NAMALWA (cell line): Measurements from ENCODE around the gene PBX3.
A peak's percentile ranks its signal among the peaks of the same experiment; 100 is the strongest.

Source experiments
- DNase-seq: peaks from one replicate; pipeline ENCODE4 v3.0.0-alpha.2; 2015; ENCODE audit warnings: low spot score

PBX3 gene

GRCh38 chr9:125823874-125824406 lies 76.8 kb downstream of the PBX3 start:
- DNase-seq = peak; percentile 62

DNA sequence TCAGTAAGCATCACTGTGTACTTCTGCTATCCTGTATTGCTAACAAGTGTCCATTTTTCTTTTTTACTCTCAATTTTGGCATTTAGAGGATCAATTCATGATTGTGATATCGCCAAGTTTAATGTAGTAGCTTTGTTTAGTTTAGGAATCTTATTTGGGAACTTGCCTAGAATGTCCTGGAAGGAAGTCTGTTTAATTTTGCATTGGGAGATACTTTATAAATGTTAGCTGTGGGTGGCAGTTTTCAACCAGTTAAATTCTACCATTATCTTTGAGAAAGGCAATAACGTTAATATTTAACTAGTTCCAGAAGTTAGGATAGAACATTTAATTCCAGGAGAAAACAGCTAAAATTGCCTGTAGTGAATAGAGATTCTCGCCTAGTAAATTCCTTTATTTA lies 78.6 kb downstream of the PBX3 start:
- DNase-seq = no peak

- DNase-seq = no peak
Observed at GRCh38 chr9:125826850-125827249, 79.7 kb downstream of the PBX3 start.

GRCh38 chr9:125829743-125830142 lies 82.6 kb downstream of the PBX3 start:
- DNase-seq = peak; percentile 71

DNA sequence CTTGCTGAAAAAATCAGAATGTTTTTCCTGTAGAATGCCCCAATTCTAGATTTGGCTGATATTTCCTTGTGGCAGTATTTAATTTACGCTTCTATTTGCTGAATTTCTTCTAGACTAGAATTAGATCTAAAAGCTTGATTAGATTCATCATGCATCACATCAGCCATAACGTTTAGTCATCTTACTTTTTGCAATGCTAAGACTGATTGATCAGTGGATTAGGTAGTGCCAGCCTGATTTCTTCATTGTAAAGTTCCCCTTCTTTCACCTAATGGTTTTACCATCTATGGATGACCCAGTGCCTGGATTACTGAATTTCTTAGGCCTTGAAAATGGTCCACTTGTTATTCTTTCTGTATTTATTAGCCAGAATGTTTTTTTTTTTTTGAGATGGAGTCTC lies 83.9 kb downstream of the PBX3 start:
- no peak for DNase-seq

DNA sequence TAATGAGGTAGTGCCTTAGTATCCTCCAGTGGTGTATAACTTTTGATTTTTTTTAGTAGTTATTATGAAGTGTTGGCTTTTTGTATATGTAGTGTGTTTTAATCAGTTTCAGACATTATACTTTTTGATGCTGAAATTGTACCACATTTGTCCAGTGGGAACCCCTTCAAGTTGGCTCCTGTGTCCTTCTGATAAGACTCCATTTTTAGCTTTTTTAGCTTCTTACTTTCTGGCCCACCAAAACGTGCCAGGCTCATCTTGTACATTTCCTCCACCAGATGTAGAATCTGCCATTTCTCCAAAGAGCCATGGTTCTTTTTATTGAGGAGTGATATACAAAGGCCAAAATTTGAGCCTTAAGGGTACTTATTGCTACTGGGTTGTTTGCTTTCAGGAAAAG lies 84.4 kb downstream of the PBX3 start:
- no peak for DNase-seq

DNA sequence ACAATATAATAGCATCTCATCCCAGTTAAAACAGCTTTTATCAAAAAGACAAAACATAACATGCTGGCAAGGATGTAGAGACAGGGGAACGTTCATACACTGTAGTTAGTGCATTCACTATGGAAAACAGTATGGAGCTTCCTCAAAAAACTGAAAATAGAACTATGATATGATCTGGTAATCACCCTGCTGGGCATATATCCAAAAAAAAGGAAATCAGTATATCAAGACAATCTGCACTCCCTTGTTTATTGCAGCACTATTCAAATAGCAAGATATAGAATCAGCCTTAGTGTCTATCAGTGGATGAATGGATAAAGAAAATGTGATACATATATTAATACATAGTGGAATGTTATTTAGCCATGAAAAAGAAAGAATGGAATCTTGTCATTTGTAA lies 88.5 kb downstream of the PBX3 start:
- no peak for DNase-seq

DNA sequence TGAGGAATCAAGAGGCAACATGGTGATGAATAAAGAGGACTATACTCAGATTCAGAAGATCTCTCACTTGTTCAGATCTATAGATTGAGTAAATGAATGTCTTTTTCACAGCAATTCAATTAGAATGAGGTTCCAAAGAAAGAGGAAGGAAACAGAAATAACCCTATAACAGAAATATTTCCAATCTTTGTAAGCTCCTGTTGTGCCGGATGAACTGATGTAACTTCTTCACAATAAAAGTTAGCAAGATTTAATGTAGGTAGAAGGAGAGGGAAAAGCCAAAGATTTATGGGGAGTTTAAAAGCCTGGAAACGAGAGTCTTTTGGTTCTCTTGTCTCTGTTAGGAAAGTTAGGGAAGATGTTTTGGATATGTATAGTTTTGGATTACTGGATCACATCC lies 92.1 kb downstream of the PBX3 start:
- DNase-seq = no peak

DNA sequence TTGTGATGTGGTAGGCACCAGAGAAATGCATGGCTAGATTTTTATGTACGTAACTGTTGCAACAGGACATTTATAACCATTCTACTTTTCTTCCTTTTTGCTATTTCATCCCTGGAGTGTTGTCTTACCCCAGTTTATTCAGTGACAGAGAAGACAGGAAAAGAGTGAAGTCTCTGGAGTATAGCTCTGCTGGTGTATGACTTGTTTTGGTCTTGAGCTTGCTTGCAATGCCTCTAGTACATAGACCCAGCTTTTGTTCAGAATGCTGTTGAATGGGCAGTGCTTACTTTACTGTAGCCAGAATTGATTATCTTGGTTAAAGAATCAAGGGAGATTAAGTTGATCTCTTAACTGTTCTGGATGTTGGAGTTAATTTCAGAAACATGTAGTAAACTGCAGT lies 94.3 kb downstream of the PBX3 start:
- no peak for DNase-seq

DNA sequence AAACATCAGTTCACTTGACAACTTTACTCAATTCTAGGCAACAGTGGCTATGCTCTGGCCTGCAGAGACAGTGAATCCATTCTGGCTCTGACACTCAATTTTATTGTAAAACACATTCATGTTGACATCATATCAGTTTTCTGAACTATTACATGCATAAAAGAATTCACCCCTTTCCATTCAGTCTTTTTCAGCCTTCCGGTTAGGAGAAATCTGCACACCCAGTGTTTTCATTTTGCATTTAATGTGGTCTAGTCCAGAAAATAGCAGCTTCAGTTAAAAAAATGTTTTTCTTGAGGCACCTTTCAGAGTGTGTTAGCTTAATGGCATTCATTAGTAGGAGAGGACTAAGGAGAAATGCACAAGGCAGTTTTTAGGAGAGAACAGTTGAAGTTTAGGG lies 95.1 kb downstream of the PBX3 start:
- DNase-seq = no peak

GRCh38 chr9:125843646-125844045 lies 96.5 kb downstream of the PBX3 start:
- DNase-seq = no peak

DNA sequence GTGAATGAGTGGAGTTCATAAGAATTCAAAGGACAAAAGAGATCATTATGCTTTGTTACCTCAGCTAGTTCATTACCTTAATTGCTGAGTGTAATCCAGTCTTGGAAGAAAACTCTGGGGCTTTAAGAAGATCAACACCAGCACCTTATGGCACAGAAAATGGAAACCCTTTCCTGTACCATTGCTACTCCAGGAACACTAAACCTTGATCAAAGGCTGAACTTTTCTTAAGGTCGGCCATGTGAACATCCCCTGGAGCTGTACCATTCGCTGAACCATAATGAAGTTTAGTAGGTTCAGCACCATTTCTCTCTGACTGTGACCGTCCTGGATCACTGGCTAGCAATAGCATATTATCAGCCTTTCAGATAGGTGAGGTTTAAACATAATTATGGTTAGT lies 97.4 kb downstream of the PBX3 start:
- DNase-seq = no peak

- DNase-seq = no peak
Observed at GRCh38 chr9:125845271-125845808, 98.2 kb downstream of the PBX3 start.

DNA sequence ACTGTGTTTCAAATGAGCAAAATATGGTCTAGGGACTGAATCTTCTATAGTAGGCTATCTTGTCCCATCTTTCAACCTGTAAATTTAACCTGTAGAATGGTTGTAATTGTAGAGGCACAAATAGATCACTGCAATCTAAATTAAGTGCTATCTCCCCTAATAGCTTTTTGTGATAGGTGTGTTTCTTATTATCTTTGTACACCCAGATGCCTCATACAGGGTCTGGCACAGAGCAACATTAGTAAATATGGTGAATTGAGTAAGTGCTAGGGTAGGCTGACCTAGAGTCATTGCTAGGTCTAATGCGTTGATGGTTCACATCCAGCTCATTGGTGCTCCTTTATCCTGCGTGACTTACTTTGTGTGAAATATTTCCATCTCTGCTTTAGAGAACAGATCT lies 100.6 kb downstream of the PBX3 start:
- no peak for DNase-seq

DNA sequence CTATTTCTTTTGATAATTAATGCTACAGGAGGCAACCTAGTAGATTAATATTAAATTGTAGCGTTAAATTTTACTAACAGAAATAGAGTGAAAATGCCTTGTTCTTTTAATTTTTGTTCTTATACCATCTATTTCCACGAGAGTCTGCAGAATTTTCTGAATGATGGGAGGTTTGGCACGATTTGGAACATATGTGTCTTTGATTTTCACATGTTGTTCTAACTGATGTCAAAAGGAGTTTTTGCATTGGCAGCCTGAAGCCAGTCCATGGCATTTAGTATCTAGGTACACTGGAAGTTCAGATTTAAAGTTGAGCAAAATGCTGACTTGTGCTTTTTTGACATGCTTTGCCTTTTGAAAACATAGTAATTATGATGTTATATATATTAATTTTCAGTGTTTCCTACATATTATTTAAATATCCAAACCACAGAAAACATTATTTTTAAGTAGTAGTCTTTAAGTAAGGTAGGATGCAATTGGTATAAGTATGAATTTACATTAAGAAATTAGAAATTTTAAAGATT lies 103.0 kb downstream of the PBX3 start:
- DNase-seq = no peak

DNA sequence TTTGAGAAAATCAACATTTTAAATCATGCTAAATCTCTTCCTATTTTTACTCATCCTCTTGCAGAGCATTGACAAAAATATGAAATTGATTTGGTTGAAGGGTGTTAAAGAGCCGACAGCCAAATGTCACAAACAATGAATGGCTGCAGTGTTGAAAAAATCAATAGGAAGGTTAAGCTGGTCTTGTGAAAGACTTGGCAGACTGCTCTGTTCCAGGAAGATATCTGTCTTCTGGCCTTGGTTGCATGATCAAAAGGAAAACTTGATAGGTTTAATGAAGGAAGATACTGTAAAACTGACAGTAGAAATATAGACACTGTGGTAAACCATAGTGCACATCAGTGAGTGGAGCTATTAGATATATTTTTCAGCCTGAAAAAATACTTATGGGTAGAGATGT lies 103.6 kb downstream of the PBX3 start:
- no peak for DNase-seq

DNA sequence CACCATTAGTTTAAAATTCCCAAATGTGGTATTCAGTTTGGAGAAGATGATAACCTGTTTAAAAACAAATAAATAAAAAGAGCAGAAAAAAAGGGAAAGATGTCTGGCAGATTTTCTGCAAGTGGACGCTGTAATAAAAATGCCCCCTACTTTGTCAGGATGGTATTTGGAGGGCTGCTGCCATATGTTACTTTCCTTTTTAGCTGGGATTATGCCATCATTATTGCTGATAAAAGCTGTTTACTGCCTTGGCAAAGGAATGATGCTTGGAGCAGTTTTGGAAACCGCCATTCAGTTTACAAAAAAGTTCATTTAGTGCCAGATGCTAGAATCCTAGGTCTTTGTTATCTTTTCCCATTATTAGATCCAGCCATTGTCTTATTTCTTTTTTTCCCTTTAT lies 104.8 kb downstream of the PBX3 start:
- no peak for DNase-seq

DNA sequence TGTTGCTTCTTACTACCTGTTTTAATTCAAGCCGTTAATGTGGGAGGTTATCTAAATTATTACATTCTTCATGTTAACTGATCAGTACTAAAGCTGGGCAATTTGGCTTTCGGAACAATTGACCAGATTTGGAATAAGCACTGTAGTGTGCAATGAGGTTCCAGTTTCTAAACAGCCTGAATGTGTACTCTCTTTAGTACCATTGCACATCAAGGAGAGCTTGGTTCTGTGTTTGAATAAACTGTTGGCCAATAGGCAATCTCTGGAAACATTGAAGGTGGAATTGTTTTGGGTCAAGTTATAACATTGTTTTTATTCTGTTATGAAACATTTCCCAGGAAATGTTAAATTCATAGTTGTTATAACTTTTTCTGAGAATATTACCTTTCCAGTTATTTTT lies 105.2 kb downstream of the PBX3 start:
- no peak for DNase-seq

DNA sequence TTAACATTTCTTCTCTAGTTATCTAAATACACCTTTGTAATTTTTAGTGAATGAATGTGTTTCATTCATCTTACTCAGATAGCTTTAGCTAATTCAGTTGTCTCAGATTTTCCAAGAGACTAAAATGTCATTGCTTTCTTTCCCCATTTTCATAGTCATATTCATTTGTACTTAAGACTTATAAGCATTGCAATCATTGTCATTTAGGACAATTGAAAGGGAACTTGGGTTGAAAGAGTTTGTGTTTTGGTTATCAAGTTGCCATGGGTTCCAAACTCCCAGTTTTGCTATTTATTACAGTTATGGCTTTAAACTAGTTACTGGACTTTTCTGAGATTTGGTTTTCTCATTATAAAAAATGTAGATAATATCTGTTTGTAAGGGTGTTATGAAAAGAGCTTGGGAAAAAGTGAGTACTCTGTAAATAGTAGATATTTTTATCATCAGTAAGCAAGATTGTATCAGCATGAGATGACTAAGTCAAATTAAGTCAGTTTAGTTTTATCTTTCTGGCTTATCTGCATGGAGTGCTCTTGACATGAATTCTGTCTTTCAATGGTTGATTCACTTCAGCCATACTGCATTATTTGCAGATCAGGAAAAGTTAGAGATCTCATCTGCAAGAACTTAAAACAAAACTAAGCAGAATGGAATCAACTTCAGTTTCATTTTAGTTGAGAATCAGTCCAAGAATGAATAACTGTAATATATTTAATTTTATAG lies 107.5 kb downstream of the PBX3 start:
- no peak for DNase-seq

DNA sequence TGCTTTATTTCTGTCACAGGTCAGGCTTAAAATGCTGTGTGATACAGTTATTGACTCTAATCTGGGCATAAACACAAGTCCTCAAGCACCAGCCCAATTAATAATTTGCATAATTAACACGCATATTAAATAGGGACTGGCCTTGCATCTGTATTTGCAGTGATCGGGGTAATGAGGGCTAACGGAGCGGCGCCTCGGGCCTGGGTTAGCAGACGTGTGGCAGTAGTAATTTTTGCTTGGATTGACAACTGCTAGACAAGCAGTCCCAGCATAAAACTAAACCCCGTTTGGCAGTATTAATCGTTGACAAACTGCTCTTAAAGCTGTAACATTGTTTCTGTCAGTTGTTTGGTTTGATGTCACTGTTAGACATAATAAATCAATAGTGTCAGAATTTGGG lies 109.2 kb downstream of the PBX3 start:
- no peak for DNase-seq

- no peak for DNase-seq
Observed at GRCh38 chr9:125861405-125862058, 114.4 kb downstream of the PBX3 start.

DNA sequence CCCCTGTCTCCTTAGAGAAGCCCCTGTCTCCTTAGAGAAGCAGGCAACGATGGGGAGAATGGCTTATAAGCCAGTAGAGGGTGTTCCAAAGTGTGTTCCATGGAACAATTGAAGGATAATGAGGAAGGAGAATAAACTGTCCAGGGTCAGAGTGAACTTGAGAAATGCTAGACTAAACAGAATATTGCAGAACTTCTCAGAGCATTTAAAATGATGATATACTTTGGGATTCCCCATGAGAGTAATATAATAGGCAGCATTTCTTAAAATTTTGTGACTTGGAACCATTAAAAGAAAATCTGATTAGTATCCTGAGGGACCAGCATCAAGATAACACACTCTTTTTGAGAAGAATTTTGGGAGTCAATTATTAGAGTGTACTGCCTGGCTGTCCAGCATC lies 116.8 kb downstream of the PBX3 start:
- DNase-seq = no peak

DNA sequence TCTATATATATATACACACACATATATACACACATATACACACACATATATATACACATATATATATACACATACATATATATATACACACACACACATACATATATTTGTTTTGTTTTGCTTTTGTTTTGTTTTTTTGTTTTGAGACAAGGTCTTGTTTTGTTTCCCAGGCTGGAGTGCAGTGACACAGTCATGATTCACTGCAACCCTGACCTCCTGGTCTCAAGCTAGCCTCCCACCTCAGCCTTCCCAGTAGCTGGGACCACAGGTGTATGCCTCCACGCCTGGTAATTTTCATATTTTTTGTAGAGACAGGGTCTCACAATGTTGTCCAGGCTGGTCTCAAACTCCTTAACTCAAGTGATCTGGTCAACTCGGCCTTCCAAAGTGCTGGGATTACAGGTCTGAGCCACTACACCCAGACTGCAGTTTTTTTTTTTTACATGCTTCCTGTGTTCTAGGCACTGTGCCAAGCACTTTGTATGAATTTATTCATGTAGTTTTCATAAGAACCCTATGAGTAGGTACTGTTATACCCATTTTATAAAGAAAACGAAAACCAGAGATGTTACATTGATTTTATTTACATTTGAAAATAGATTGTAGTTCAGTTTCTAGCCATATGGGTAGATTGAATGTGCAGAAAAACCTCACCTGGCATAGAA lies 120.7 kb downstream of the PBX3 start:
- no peak for DNase-seq
